HEK293T (cell line): ENCODE data around the gene FOSB.

ENCODE experiments used
- CTCF ChIA-PET: fragments of 350-600 bp; formaldehyde crosslinking; extraction: SDS; loops from one replicate; lab custom pipeline; 2021; ENCODE audit warnings: antibody characterized with exemption, inconsistent platforms; lab: Yijun Ruan, JAX
- POLR2A ChIA-PET: fragments of 350-600 bp; formaldehyde crosslinking; extraction: SDS; loops from one replicate; lab custom pipeline; 2020; ENCODE audit warnings: antibody characterized with exemption, inconsistent platforms; lab: Yijun Ruan, JAX
- DNase-seq: peaks from one replicate; pipeline ENCODE4 v3.0.0; 2012; ENCODE audit warnings: mixed read lengths; ENCODE audit errors: extremely low spot score
- ARNT ChIP-seq: fragments of 450-650 bp; IDR thresholded peaks from 2 replicates; pipeline ENCODE4 v1.6.1; 2017; ENCODE audit warnings: mild to moderate bottlenecking
- BHLHE40 ChIP-seq: fragments of 450-650 bp; IDR thresholded peaks from 2 replicates; pipeline ENCODE4 v1.6.1; 2016; ENCODE audit warnings: mild to moderate bottlenecking, moderate library complexity, borderline replicate concordance
- CTBP1 ChIP-seq: fragments of 450-650 bp; IDR thresholded peaks from 2 replicates; pipeline ENCODE4 v1.6.1; 2016; ENCODE audit warnings: borderline replicate concordance
- ELF4 ChIP-seq: fragments of 450-650 bp; IDR thresholded peaks from 2 replicates; pipeline ENCODE4 v1.6.1; 2017; ENCODE audit warnings: antibody characterized with exemption
- FOXA1 ChIP-seq: fragments of 450-650 bp; IDR thresholded peaks from 2 replicates; pipeline ENCODE4 v1.6.1; 2016; ENCODE audit warnings: mild to moderate bottlenecking
- FOXK2 ChIP-seq: fragments of 450-650 bp; IDR thresholded peaks from 2 replicates; pipeline ENCODE4 v1.6.1; 2016; ENCODE audit warnings: mild to moderate bottlenecking
- FOXM1 ChIP-seq: fragments of 450-650 bp; IDR thresholded peaks from 2 replicates; pipeline ENCODE4 v1.6.1; 2017; ENCODE audit warnings: mild to moderate bottlenecking, borderline replicate concordance
- HDGF ChIP-seq: fragments of 450-650 bp; IDR thresholded peaks from 2 replicates; pipeline ENCODE4 v1.6.1; 2017; ENCODE audit warnings: antibody characterized with exemption, borderline replicate concordance
- L3MBTL2 ChIP-seq: fragments of 450-650 bp; conservative IDR thresholded peaks from 2 replicates; pipeline ENCODE4 v1.6.1; 2016; ENCODE audit warnings: mild to moderate bottlenecking
- LEF1 ChIP-seq: fragments of 450-650 bp; IDR thresholded peaks from 2 replicates; pipeline ENCODE4 v1.6.1; 2017; ENCODE audit warnings: mild to moderate bottlenecking, borderline replicate concordance
- NFRKB ChIP-seq: fragments of 450-650 bp; IDR thresholded peaks from 2 replicates; pipeline ENCODE4 v1.6.1; 2016; ENCODE audit warnings: mild to moderate bottlenecking, moderate library complexity
- SP1 ChIP-seq: fragments of 450-650 bp; IDR thresholded peaks from 2 replicates; pipeline ENCODE4 v1.6.1; 2017
- SUZ12 ChIP-seq: fragments of 450-650 bp; IDR thresholded peaks from 2 replicates; pipeline ENCODE4 v1.6.1; 2016; ENCODE audit warnings: mild to moderate bottlenecking
- TARDBP ChIP-seq: fragments of 450-650 bp; IDR thresholded peaks from 2 replicates; pipeline ENCODE4 v1.6.1; 2016
- ZNF384 ChIP-seq: fragments of 450-650 bp; IDR thresholded peaks from 2 replicates; pipeline ENCODE4 v1.6.1; 2016
- TF ChIP-seq, protein P1 (sequence below): fragments of 450-650 bp; IDR thresholded peaks from 2 replicates; pipeline ENCODE4 v1.6.1; 2016

Gene FOSB

DNA sequence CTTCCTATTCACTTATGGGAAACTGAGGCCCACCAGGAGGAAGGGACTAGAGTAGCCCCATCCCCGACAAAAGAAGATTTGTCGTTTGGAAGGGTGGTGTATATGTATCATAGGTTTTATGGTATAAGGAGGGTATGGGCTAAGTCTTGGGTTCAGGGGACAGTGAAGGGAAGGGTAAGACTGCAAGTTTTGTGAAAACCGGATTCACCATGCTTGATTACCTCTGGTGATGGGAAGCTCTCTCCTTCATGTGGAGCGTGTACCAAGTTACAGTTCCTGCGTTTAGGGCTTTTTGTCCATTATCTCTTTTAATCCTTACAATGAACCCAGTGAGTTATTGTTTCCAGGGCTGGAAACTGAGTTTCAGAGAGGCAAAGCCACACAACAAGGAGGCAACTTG, 43.3 kb downstream of the FOSB start:
- ChIA-PET CTCF (interaction anchor here (1.7 kb wide), 1 partner anchor 47 kb away, joined by 8 read pairs; no protein-coding TSS in a partner anchor), POLR2A (no interaction called here)
- no peak for DNase-seq
- TF ChIP-seq FOXA1 = no peak
- TF ChIP-seq SP1 = no peak
- TF ChIP-seq TARDBP = no peak
- no peak for TF ChIP-seq FOXK2
- TF ChIP-seq NFRKB = no peak
- TF ChIP-seq L3MBTL2 = no peak
- TF ChIP-seq, protein P1, sequence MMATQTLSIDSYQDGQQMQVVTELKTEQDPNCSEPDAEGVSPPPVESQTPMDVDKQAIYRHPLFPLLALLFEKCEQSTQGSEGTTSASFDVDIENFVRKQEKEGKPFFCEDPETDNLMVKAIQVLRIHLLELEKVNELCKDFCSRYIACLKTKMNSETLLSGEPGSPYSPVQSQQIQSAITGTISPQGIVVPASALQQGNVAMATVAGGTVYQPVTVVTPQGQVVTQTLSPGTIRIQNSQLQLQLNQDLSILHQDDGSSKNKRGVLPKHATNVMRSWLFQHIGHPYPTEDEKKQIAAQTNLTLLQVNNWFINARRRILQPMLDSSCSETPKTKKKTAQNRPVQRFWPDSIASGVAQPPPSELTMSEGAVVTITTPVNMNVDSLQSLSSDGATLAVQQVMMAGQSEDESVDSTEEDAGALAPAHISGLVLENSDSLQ = no peak
- TF ChIP-seq ELF4 = no peak
- TF ChIP-seq BHLHE40 = no peak
- TF ChIP-seq LEF1 = no peak

DNA sequence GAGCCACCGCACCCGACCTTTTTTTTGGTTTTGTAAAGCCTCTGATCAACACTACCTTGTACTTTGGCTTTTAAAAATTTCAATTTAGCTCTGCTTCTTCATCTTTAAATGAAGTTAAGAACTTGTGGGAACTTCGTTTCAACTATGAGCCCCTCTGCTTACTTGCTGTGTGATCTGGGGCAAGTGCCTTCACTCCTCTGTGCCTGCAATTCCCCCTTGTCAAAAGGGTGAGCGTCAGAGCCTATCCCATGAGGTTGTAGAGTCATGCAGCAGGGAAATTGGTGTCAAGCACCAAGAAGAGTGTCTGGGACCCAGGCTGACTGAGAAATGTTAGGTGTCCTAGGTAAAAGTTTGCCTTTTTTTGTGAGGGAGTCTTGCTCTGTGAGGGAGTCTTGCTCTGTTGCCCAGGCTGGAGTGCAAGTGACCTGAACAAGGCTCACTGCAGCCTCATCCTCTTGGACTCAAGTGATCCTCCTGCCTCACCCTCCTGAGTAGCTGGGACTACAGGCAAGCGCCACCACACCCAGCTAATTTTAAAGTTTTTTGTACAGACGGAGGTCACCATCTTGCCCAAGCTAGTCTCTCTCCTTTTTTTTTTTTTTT, 45.2 kb downstream of the FOSB start:
- no peak for TF ChIP-seq L3MBTL2
- TF ChIP-seq ZNF384 = no peak
- no peak for TF ChIP-seq ARNT
- TF ChIP-seq CTBP1 = no peak
- TF ChIP-seq, protein P1 = no peak
- TF ChIP-seq BHLHE40 = no peak
- TF ChIP-seq NFRKB = no peak
- no peak for TF ChIP-seq TARDBP
- TF ChIP-seq HDGF = no peak
- TF ChIP-seq SUZ12 = no peak
- no peak for TF ChIP-seq SP1
- TF ChIP-seq FOXM1 = no peak
- no peak for TF ChIP-seq FOXK2
- no peak for TF ChIP-seq ELF4
- TF ChIP-seq FOXA1 = no peak
- no peak for TF ChIP-seq LEF1
- ChIA-PET CTCF (interaction anchor here (0.6 kb wide), 1 partner anchor 173 kb away, joined by 4 read pairs; no protein-coding TSS in a partner anchor), POLR2A (no interaction called here)
- DNase-seq = no peak

DNA sequence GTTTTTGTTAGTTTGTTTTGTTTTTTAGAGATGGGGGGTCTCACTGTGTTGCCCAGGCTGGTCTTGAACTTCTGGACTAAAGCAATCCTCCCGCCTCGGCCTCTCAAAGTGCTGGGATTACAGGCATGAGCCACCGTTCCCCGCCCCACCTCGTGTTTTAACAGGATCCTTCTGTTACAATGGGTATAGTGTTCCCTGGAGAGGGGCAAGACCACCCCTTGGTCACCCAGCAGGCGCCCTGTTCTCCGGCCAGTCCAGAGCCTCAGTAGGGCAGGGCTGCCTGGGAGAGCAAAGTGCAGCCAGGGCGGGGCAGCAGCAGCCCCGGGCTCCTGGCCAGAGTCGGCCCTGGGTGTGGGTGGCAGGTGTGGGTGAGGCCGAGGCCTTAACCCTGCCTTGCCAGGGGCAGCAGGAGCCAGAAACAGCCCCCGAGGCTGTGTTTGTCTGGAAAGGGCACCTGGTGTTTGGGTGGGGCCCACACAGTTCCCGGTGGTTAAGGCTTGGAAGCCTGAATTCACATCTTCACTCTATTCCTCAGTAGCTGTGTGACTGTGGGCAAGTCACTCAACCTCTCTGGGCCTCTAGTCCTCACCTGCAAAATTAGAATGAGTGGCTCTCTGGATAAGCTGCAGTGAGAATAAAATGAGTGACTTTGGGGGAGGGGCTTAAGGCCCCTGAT, 46.7 kb downstream of the FOSB start:
- POLR2A ChIA-PET = no interaction called here
- CTCF ChIA-PET = interaction anchor here (1.8 kb wide), 1 partner anchor 127 kb away, joined by 6 read pairs; no protein-coding TSS in a partner anchor

DNA sequence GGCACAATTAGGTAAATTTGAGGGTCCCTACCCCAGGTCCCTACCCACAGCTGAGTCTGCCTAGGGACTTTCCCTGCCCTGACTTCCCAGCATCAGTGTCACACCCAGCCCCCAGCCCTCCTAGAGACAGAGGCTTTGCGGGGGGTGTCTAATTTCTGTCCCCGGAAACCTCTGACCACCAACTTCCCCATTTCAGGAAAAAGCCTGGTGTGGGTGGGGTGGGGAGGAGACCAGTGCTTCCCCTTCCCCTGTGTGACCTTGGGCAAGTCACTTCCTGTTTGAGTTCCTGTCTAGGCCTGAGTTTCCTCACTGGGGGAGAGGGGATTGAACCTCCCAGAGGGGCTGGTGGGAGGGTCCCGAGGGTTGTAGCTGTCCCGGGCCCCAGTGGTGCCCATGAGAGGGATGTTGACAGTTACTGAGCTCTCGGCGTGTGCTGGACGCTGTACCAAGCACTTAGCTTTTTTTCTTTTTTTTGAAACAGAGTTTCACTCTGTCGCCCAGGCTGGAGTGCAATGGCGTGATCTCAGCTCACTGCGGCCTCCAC, 47.4 kb downstream of the FOSB start:
- DNase-seq = no peak
- ChIA-PET CTCF (interaction anchor here (1.8 kb wide), 1 partner anchor 127 kb away, joined by 6 read pairs; no protein-coding TSS in a partner anchor), POLR2A (no interaction called here)
- TF ChIP-seq NFRKB (no peak), SUZ12 (no peak)

More for the DNA sequence above, 46.7 kb downstream of the FOSB start:
- no peak for DNase-seq
- TF ChIP-seq CTBP1 (no peak), TARDBP (no peak), SUZ12 (no peak), NFRKB (no peak), ELF4 (no peak)

DNA sequence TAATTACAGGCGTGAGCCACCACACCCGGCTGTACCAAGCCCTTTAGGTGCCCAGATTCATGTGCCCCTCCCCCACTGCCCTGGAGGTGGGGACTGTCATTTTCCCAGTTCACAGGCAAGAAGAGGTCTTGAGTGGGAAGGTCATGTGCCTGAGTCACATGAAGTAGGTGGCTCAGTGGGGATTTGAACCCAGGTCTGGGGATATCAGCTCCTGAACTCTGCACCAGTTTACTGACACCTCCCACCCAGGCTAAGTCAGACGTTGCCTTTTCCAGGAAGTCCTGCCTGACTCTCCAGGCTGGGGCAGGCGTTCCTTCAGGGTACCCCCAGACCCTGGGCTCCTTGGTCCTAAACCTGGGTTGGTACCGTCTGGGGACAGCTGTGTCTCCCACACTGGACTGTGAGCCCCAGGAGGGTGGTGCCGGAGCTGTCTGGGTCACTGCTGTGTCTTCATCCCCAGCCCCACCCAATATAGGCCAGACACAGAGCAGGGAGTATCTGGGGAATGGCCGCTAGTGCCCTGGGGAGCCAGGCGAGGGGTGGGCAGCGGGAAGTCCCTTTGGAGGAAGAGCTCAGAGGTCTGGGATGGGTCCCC, 48.1 kb downstream of the FOSB start:
- DNase-seq = no peak
- CTCF ChIA-PET = interaction anchor here (1.1 to 1.8 kb wide), 2 partner anchors 42 to 126 kb away, joined by 4 to 6 read pairs; no protein-coding TSS in a partner anchor
- POLR2A ChIA-PET = no interaction called here
- TF ChIP-seq FOXM1 (no peak), TARDBP (no peak), NFRKB (no peak), HDGF (no peak), LEF1 (no peak), ELF4 (no peak), CTBP1 (no peak), BHLHE40 (no peak)
- TF ChIP-seq, protein P1 = no peak

DNA sequence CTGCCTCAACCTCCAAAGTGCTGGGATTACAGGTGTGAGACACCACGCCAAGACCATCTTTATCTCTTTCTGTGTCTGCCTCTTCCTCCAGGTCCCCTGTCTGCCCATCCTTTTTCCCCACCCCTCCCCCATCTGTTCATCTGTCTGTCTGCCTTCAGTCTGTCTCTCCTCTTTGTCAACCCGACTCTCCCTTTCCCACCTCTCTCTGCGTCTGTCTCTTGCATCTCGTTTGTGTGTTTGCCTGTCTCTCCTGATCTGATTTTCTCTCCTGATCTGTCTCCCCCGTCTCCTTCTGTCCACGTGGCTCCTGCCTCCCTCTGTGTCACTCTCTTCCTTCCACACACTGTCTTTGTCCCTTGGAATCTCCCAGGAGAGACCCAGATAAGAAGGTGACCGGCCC, 49.4 kb downstream of the FOSB start:
- ChIA-PET CTCF (interaction anchor here (1.1 kb wide), 1 partner anchor 41 kb away, joined by 4 read pairs; no protein-coding TSS in a partner anchor), POLR2A (no interaction called here)
- TF ChIP-seq TARDBP (no peak), FOXA1 (no peak), FOXM1 (no peak), HDGF (no peak), L3MBTL2 (no peak), SP1 (no peak), ELF4 (no peak), CTBP1 (no peak), ARNT (no peak), BHLHE40 (no peak)
- TF ChIP-seq, protein P1 = no peak
- no peak for DNase-seq
